HEK293T (cell line): Measurements from ENCODE around the gene DNAJC5.

Experiments used
- BHLHE40 ChIP-seq: fragments of 450-650 bp; IDR thresholded peaks from 2 replicates; pipeline ENCODE4 v1.6.1; 2016; ENCODE audit warnings: mild to moderate bottlenecking, moderate library complexity, borderline replicate concordance
- ELF4 ChIP-seq: fragments of 450-650 bp; IDR thresholded peaks from 2 replicates; pipeline ENCODE4 v1.6.1; 2017; ENCODE audit warnings: antibody characterized with exemption
- SP1 ChIP-seq: fragments of 450-650 bp; IDR thresholded peaks from 2 replicates; pipeline ENCODE4 v1.6.1; 2017

DNA sequence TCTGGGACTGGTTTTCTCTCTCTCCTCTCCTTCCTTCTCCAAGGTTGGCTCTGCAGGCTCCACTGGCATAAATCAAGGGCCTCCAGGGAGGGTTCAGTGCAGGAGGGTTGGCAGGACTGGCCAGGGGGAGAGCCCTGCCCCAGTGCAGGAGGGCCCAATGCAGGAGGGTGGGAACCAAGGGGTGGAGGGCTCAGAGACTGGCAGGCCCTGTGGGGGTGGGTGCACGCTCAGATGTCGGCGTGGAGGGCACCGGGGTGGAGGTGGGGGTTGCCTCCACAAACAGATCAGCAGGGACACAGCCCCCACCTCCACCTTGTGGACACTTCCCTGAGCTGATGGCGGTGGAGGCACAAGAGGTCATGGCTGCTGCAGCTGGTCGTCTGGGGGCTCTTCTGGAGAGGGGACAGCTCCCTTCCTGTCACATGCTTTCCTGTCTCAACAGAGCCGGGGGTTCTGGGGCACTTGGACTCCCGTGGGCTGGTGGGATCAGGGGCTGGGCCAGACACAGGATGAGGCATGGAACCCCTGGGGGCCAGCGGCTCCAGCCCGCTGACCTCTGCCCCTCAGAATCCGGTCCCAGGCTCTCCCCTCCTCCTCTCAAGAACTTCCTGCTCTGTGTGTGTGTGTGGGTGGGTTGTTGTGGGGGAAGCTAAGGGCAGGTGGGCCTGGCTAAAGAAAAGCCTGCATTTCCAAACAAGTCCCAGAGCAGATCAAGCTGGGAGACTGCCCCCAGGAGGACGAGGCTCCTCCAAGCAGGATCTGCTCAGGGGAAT is 36.3 kb upstream of the DNAJC5 start:
- TF ChIP-seq SP1: no peak
- no peak for TF ChIP-seq ELF4
- TF ChIP-seq BHLHE40: no peak
